ENCODE data around the gene TSTD2.

Gene TSTD2

DNA sequence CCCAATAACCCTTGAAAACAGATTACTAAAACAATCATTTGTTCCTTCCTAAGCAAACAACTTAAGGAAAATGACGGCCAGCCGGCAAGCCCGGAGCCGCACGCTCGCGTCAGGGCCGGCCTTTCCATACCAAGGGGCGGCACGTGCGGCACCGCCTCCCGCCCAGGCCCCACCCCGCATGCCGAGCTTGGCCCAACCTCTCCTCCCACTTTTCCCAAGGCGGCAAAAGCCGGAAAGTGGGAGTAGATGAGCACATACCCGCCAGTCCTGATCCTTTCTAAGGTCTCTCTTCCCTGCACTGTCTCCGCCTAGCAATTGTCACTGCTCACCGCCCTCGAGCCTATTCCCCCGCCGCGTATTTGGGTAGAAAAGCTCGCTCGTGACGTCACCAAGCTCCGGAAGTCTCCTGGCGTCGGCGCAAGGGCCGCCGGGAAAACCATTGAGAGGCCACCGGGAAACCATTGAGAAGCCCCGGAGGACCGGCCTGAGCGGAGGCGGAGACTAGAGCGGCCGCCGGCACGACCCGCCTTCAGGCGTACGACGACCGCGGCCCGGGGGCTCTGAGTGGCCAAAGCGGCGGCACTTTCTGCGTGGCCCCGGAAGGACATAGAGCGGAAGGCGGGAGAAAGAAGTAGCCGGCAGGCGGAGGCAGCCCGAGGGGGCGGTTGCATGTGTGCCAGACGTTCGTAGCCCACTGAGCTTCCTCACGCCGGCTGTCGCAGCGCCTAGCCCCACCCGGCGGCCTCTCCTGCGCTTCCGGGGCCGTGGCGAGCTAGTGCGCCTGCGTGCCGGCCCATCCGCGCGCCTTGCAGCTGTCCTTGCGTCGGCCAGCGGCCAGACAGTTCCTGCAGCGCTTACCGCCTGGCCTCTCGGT, at the start of gene TSTD2, which contains the start of gene NCBP1:
Gene TSTD2, minus strand, starts transcription at position 384 of the 874 bp plus-strand sequence. CDS start 5,806 bp downstream, outside the sequence.
Gene NCBP1, plus strand, starts transcription at position 837 of the 874 bp plus-strand sequence. CDS start 61 bp downstream, outside the sequence.
- peak; percentile 97 for DNase-seq (ENCODE audit: low spot score)

DNA sequence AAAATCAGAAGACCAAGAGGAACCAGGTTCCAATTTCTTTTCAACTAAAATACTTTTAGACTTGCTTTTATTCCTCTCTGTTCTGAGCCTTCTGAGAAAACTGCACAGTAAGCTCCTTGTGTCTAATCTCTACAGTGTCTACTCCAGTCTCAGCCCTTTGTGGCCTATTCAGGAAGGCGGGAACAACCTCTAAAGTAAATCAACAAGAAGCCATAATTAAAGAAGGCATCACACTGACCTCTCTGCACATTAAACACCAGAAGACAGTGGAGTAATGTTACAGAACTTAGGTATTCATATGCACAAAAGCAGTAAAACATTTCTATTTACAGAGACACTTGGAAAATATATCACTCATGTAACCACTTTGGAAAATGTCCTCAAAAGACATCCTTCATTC, 49.1 kb upstream of the TSTD2 start:
- no peak for DNase-seq (ENCODE audit: low spot score)

DNA sequence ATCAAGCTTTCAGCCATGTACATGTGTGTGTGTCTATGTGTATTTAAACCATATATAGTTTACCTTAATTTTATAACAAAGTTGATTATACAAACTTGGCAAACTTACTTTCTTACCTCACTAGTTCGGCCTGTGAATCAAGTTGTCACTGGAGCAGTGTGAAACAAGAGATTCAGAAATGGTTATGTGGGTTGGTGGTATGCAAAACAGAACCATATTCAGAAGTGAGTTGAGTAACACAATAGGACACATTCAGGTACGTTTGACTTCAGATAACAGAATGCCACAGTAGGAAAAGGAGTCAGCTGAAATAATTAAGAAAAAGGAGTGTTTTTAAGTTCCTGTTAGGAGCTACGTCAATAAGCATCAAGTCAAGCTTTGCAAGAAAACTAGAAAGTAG, 42.5 kb upstream of the TSTD2 start:
- no peak for DNase-seq (ENCODE audit: low spot score)

DNA sequence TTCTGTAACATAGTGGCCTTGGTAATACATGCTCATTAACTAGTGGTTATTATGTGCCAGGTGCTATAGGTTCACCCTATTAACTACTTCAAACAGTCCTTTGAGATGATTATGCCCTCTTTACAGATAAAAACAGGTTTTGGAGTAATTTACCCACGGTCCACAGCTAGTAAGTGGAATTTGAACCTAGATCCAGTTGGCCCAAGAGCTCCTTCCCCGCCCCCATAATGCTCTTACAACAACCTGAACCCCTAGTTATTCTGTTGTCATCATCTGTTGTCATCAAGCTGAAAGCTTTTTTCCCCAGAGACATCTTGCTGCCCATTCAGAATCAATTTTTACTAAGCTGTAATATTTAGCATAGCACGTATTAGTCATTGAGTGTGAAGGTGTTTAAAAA, 40.8 kb upstream of the TSTD2 start:
- DNase-seq (ENCODE audit: low spot score) = no peak

DNA sequence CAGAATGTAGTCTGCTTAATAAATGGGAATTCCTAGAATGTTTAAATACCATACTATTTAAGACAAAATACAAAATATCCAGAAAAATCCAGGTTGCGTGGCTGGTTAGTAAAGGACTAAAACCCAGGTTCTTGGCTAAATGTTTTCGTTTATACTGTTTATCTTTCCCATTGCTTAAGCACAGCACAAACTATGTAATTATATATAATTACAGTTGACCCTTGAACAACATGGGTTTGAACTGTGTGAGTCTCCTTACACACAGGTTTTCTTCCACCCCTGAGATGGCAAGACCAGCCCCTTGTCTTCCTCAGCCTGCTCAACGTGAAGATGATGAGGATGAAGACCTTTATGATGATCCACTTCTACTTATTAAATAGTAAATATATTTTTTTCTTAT, 39.2 kb upstream of the TSTD2 start:
- DNase-seq (ENCODE audit: low spot score) = no peak

DNA sequence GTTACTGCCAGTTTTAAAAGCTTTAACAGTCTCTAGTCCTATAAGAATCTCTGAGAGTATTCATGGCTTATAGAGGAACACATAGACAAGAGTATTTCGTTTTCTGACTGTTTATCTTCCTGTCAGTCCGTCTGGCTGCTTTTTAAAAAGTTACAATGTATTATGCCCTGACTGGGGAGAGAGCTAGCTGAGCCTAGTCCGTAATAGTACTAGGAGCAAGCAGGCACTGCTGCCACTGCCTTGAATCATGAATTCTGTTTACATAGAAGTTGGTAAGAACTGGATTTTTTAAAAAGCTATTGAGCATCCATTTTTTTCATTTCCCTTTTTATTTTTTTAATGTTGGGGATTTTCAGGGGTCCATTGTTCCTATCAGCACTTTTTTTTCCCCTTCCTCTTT, 37.4 kb upstream of the TSTD2 start:
- DNase-seq (ENCODE audit: low spot score) = no peak

DNA sequence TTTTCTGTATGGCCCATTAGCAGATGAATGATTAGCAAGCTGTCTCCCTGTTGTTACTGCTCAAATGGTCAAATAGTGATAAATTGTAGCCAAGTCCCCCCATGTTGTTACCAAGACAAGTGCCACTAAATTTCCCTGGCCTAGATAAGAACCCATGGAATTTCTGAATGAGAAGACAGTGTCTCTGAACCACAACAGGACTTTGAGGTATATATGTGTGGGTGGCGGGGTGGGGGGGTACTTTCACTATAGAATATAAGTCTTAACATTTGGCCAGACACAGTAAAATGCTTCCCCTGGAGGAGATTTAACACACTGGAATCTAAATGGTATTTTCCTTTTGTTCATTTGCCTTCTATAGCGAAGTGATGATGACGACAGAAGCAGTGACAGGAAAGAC, 35.3 kb upstream of the TSTD2 start:
- no peak for DNase-seq (ENCODE audit: low spot score)

DNA sequence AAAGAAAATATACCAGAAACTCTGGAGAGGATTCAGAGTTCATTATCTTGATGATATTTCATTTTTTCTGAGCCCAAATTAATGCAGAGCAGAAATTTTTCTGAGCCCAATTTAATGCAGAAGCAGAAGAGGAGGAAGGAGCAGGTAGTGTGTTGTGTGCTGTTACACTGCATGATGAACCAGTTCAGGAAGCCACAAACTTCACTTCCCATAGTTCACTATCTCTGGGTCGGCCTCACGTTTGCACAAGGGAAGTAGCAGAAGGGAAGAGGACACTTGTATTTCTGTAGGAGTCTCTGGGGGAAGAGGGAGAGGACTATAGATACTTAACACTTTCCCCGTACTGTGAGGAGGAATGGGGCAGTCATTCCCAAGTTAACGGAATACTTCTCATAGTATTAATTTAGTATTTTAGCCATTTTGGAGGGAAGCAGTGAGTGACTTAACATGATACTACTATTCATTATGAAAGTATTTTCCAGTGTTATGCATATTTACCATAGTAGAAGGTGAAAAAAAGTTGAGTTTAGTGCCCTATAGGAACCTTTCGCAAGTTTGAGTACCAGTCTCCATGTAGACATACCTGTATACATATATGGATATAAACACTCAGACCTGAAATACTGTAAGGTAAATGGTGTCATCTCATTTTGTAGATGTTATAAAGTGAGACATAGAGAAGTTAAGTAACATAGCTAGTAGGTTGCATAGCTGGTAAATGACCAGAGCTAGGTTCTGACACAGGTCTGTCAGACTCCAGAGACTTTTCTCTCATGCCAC, 33.9 kb upstream of the TSTD2 start:
- DNase-seq (ENCODE audit: low spot score) = no peak

DNA sequence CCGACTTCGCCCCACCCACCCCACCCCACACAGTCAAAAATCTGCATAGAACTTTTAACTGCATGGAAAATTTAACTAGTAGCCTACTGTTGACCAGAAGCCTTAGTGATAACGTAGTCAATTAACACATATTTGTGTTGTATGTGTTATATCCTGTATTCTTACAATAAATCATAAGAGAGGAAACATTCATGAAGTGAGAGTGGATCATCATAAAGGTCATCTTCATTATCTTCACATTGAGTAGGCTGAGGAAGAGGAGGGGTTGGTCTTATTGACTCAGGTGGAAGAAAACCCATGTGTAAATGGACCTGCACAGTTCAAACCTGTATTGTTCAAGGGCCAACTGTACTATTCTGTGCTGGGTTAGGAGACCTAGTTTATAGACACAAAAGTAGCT, 32.6 kb upstream of the TSTD2 start:
- DNase-seq (ENCODE audit: low spot score) = no peak

DNA sequence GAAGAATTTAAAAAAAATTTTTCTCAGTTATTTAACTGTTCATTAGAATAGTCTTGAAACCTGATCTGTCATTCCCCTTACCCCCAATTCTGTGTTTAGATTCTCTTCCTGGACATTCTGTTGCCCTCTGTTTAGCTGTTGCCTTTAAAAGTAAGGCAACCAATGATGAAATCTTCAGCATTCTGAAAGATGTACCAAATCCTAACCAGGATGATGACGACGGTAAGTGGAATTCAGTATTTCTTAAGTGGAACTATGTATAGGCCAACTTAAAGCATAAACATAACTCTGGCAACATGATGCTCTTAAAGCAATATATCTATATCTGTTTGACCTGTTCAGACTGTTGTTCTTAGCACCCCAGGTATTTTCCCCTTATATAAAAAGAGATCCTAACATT, 27.7 kb upstream of the TSTD2 start:
- no peak for DNase-seq (ENCODE audit: low spot score)

DNA sequence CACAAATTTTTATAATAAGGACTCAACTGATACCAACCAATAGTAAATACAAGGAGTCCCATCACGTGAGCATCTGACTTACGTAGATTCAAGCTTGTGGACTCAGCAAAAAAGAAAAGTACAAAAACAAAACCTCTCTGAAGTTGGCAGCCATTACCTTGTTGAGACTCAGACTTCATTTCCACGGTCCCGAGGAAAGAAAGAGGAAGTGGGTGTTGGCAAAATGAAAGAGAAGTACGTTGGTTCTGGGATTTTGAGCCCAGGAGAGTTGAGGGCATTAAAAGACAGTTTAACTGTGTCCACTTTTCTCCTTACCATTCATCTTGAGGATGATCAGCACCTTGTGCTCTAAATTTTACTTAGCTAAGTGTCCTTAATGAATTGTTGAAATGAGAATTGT, 27.2 kb upstream of the TSTD2 start:
- DNase-seq (ENCODE audit: low spot score) = no peak

DNA sequence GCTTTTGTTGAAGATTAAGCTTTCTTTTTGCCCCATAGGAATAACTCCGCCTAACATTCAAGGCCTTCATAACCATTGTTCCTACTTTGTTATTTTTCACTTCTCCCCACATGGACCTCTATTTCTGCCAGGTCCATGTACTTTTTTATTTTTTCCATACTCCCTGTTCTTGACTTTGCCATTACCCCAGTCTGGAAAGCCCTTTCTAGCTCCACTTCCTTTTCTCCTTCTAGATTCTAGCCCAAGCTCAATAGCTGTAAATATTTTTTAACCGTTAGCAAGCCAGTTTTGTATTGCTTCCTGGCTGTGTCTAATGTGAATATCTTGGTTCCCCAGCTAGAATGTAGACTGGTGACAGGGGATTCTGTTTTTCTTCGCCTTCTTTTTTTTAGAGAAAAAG, 26.6 kb upstream of the TSTD2 start:
- DNase-seq (ENCODE audit: low spot score) = no peak

DNA sequence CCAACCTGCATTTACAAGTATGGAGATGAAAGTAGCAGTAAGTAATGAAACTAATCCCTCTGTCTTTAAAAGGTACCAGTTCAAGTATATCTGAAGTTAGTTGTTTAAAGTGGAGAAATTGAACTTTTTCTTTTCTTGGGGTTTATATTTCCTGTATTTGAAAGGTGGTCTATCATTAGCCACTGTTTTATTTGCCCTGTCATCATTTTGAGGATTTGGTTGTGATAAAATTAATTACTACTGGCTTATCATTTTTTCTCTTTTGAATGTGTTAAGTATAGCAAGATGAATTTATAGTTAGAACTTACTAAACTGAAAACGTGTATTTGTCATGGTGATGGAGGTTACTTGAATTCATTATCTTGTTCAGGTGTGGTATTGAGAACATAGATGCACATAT, 25.5 kb upstream of the TSTD2 start:
- DNase-seq (ENCODE audit: low spot score) = no peak

DNA sequence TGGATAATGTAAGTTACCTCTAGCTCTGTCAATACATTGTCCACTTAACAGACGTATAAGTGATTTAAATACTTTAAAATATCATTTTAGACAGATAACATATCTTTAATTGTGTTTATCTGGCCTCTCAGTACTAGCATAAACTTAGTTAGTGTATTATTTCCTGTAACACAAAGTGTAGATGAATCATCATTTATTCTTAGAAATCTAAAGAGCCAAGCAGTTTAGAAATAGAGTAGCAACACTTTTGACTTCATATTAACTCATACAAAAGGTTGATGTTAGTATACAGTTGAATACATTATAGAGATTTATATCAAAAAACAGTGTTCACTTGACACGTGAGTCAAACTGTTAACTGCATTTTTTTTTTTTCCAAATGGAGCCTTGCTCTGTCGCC, 18.5 kb upstream of the TSTD2 start:
- no peak for DNase-seq (ENCODE audit: low spot score)

DNA sequence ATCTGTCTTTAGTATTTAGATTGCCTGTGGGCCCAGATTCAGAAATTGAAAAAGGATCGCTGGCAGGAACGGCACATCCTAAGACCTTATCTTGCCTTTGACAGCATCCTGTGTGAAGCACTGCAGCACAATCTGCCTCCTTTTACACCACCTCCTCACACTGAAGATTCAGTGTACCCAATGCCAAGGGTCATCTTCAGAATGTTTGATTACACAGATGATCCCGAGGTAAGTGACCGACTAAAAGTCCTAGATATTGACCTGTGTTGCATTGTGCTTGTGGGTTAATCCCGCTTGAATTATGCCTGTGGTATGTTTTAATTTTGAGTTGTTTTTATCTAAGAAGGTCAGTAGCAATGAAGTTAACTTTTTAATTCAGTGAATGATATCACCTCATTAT, 14.8 kb upstream of the TSTD2 start:
- no peak for DNase-seq (ENCODE audit: low spot score)

DNA sequence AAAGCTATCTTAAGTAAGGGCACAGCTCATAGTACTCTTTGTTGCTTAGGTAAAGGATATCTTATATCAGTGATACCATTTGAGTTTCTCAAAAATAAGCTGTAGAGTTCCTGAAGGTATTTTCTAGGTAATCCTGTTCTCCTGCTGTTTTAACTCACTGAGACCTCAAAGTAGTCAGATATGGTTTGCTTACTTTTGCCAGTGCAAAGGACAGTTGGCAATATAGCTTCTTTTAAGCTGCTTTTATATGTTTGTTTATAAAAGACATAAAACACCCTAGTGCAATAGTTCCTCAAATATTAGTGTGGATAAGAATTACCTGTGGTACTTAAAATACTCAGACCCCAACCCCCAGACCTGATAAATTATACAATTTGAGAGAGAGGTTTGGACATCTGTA, 12.6 kb upstream of the TSTD2 start:
- no peak for DNase-seq (ENCODE audit: low spot score)

DNA sequence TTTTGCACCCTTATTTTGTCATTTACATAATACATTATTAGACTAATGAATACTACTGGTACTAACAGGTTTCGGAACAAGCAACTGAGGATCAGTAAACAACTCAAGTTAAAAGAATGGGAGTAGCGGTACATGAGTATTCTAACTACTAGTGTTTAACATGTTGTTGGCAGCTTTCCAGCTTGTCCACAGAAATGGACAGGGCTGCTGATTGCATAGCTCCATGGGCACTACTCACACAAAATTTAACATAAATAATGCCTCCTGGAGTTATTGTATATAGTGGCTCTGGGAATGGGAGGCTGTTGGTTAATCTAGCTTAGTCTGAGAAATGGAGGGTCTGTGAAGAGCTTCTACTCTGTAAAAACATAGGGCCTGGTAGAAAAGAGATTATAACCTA, 7.2 kb upstream of the TSTD2 start:
- no peak for DNase-seq (ENCODE audit: low spot score)

DNA sequence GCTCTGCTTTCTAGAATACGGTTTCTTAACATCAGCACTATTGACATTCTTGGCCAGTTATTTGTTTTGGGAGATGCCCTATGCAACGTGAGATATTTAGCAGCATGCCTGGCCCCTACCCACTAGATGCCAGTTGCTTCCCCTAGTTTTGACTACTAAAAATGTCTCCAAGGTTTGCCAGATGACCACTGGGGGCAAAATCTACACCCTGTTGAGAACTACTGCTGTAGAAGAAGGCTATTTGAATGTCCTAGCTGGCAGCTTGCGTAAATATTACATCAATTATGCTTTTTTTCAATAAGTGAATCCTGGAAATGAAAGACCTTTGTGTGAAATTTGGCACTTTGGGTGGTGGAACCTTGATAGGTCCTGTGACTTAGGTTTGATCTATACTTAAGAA, 5.5 kb upstream of the TSTD2 start:
- DNase-seq (ENCODE audit: low spot score) = no peak

DNA sequence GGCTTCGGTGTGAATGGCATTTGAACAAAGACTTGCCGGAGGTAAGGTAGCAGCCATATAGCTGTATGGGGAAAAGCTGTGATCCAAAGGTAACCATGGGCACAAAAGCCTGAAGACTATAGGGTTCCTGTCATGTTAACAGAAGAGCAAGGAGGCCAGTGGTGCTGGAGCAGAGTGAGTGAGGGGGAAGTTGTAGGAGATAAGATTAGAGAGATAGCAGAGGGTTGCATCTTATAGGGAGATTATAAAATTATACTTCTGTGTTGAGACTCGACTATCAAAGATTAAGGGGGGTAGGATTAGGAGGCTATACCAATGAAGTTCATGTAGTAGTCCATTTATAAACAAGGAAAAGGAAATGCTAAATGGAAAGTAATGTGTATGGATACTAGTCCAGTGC, 3.7 kb upstream of the TSTD2 start:
- DNase-seq (ENCODE audit: low spot score) = no peak

DNA sequence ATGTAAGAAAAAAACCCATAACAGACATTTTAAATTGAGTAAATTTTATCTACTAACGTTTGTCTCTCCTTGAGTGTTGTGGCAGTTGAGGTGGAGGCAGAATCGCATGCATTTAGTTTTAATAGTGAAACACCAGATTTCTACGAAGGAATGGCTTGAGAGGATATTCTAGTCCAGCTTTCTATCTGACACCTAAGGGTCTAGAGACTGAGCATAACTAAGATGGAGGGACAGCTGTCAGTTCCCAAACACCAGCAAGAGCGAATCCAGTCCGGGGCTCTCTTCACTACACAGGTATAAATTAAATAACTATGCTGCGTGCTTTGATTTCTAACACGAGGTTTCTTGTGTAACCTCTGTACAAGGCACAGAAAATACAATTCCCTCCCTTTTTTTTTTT, 1.9 kb upstream of the TSTD2 start:
- no peak for DNase-seq (ENCODE audit: low spot score)

DNA sequence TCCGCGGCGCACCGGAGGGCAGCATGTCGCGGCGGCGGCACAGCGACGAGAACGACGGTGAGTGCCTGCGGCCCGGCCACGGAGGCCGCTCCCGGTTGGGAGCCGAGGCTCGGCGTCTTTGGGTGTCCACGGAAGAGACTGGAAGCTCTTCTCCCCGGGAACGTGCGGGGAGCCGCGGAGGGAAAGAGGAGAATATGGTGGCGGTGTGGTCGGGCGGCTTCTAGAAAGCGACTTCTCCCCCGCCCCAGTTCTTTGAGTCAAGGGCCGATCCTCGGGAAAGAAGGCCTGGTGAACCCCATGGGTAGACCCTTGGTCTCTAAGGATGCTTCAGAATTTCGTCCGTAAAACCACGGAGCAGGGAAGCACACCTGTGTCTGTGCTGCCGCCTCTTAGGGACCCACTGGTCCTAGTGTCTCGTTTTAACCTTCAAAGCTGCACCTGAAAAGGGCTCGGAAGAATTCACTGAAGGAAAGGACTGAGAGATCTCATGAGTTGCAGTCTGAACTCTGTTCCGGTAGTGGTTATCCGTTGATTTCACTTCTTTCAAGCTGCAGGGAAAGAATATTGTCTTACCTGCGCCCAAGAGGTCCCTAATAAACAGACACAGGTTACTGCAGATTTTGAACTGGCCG, 807 bp upstream of the TSTD2 start:
- peak; percentile 36 for DNase-seq (ENCODE audit: low spot score)

DNA sequence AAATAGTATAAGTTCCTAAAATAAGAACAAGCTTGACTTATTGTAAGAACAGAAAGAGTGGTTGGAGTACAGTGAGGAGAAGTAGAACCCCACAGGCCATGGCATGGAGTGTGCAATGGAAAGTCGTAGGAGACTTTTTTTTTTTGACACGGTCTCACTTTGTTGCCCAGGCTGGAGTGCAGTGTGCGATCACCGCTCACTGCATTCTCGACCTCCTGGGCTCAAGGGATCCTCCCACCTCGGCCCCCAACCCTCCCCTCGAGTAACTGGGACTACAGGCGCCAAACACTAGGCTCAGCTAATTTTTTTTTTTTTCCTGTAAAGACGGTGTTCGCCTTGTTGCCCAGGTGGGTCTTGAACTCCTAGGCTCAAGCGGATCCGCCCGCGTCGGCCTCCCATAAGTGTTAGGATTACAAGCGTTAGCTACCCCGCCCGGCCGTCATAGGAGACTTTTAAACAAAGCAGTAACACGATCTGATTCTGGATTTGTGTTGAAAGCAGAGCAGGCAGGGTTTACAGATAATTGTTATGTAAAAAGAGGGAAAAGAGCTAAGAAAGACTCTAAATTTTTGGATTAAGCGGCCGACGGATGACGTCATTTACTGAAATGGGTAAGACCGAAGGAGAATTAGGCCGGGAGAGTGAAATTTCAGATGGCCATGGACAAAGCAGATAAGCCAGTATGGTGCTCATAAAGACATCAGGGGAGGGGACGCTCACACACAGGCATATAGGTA, 752 bp downstream of the TSTD2 start:
- DNase-seq (ENCODE audit: low spot score) = peak; percentile 84
